Vagina (tissue), 2 donors: ENCODE measurements around the gene ROM1. TPM values are rescaled to one million over a fixed set of nuclear protein-coding genes. Genes with fewer than 3 reads are reported as not detected.
A peak's percentile ranks its signal among the peaks of the same experiment; 100 is the strongest.

ENCODE experiments used
- DNase-seq, 2 donors: peaks; one replicate each; pipeline ENCODE4 v3.0.0-alpha.2; 2017; ENCODE audit errors: extremely low spot score in 2 of 2
- H3K27ac ChIP-seq: fragments of 200-600 bp; sonication (generic); one replicate; pipeline ENCODE4 v1.5.1; 2019
- H3K27me3 ChIP-seq: fragments of 200-600 bp; sonication (generic); one replicate; pipeline ENCODE4 v1.5.1; 2019
- H3K36me3 ChIP-seq, 2 donors: fragments of 200-600 bp; sonication (generic); one replicate each; pipeline ENCODE4 v1.5.1; 2017 to 2019
- H3K4me1 ChIP-seq: fragments of 200-600 bp; sonication (generic); one replicate; pipeline ENCODE4 v1.5.1; 2019
- H3K4me3 ChIP-seq, 2 donors: fragments of 200-600 bp; sonication (generic); 1 replicate in 1 of 2; 2 replicates in 1 of 2; pipeline ENCODE4 v1.5.1; 2016 to 2019
- H3K9me3 ChIP-seq: fragments of 200-600 bp; sonication (generic); one replicate; pipeline ENCODE4 v1.5.1; 2019
- CTCF ChIP-seq, 3 experiments: fragments of 450-650 bp in 2 of 3; fragments of 200-600 bp in 1 of 3; sonication (generic) in 1 of 3; IDR thresholded peaks; one replicate each; pipeline ENCODE4 v1.5.1; 2017 to 2019; ENCODE audit warnings: antibody characterized with exemption in 3 of 3, mild to moderate bottlenecking in 2 of 3, moderate library complexity in 2 of 3
- POLR2A ChIP-seq, 2 donors: fragments of 450-650 bp; IDR thresholded peaks; one replicate each; pipeline ENCODE4 v1.6.1; 2017; ENCODE audit warnings: antibody characterized with exemption in 2 of 2, mild to moderate bottlenecking in 2 of 2, moderate library complexity in 2 of 2
- POLR2AphosphoS5 ChIP-seq, 2 donors: sonication (generic); formaldehyde crosslinking; IDR thresholded peaks; one replicate each; pipeline ENCODE4 v1.9.0; 2017; ENCODE audit warnings: antibody characterized with exemption in 2 of 2, mild to moderate bottlenecking in 2 of 2, low read depth in 1 of 2; ENCODE audit not compliant: insufficient read depth in 1 of 2
- intact Hi-C: fragments of 100-400 bp; cut with DNase I; formaldehyde crosslinking; loops from one replicate; pipeline ENCODE4 v1.15.1; 2023
- total RNA-seq: library from RNA; depleted of rRNA; stranded (reverse); fragments of >200 nt; gene quantifications from one replicate; pipeline ENCODE4 v1.2.3, GENCODE V29; 2016

The ROM1 gene
- total RNA-seq, 1 donor from 2014 or later = 6.1 TPM

GRCh38 chr11:62595124-62595523, 17.9 kb upstream of the ROM1 start:
- Histone ChIP-seq H3K9me3 (no peaks in the 10 kb centered on the region), H3K27me3 (no peaks in the 10 kb centered on the region), H3K27ac (no peak overlapping the region), H3K4me1 (peaks cover 43% of the 10 kb centered on the region), H3K4me3 (no peak overlapping the region), H3K36me3 (peaks cover 0 to 44% of the 10 kb centered on the region in 2 donors)
- DNase-seq = no peak
- intact Hi-C loops = no loop called here
- TF ChIP-seq POLR2AphosphoS5 (IDR thresholded peaks at IDR 0.05; ENCODE audit: insufficient read depth in 1 of 2, low read depth in 1 of 2) (no peak), CTCF (IDR thresholded peaks at IDR 0.05) (no peak), POLR2A (IDR thresholded peaks at IDR 0.05) (no peak)

GRCh38 chr11:62599069-62599696, 13.9 kb upstream of the ROM1 start:
- peak overlapping the region; percentile 97 for H3K27ac ChIP-seq
- H3K27me3 ChIP-seq = no peaks in the 10 kb centered on the region
- H3K4me3 ChIP-seq = peak overlapping the region; percentile 73 to 94
- H3K4me1 ChIP-seq = peaks cover 37% of the 10 kb centered on the region
- peak in 1 of 2 donors; percentile 98 for DNase-seq
- intact Hi-C loops = no loop called here
- TF ChIP-seq POLR2AphosphoS5 (IDR thresholded peaks at IDR 0.05; ENCODE audit: insufficient read depth in 1 of 2, low read depth in 1 of 2) (peak; percentile 83 to 87), CTCF (IDR thresholded peaks at IDR 0.05) (no peak)
- peaks cover 0 to 39% of the 10 kb centered on the region in 2 donors for H3K36me3 ChIP-seq
- no peaks in the 10 kb centered on the region for H3K9me3 ChIP-seq

- TF ChIP-seq POLR2AphosphoS5 (IDR thresholded peaks at IDR 0.05; ENCODE audit: insufficient read depth in 1 of 2, low read depth in 1 of 2) = no peak
- no peak for TF ChIP-seq POLR2A (IDR thresholded peaks at IDR 0.05)
- no peak for TF ChIP-seq CTCF (IDR thresholded peaks at IDR 0.05)
- H3K9me3 ChIP-seq = no peaks in the 10 kb centered on the region
- DNase-seq = no peak
- H3K27me3 ChIP-seq = no peaks in the 10 kb centered on the region
- intact Hi-C loops = no loop called here
- peak overlapping the region; percentile 73 to 94 for H3K4me3 ChIP-seq
- peak overlapping the region; percentile 97 for H3K27ac ChIP-seq
- peaks cover 0 to 32% of the 10 kb centered on the region in 2 donors for H3K36me3 ChIP-seq
- peaks cover 37% of the 10 kb centered on the region for H3K4me1 ChIP-seq
These were observed 13.2 kb upstream of the ROM1 start for GRCh38 chr11:62599901-62600300.

- Histone ChIP-seq H3K4me3 (peak overlapping the region; percentile 73 to 94), H3K4me1 (peaks cover 37% of the 10 kb centered on the region), H3K36me3 (peaks cover 0 to 30% of the 10 kb centered on the region in 2 donors), H3K27ac (peak overlapping the region; percentile 97), H3K9me3 (no peaks in the 10 kb centered on the region), H3K27me3 (no peaks in the 10 kb centered on the region)
- intact Hi-C loops = no loop called here
- no peak for DNase-seq
- TF ChIP-seq POLR2AphosphoS5 (IDR thresholded peaks at IDR 0.05; ENCODE audit: insufficient read depth in 1 of 2, low read depth in 1 of 2) (no peak), CTCF (IDR thresholded peaks at IDR 0.05) (no peak), POLR2A (IDR thresholded peaks at IDR 0.05) (no peak)
These were observed 12.5 kb upstream of the ROM1 start for GRCh38 chr11:62600367-62601121.

- no peak for DNase-seq
- intact Hi-C loops = no loop called here
- peaks cover 37% of the 10 kb centered on the region for H3K4me1 ChIP-seq
These were observed 12.0 kb upstream of the ROM1 start for GRCh38 chr11:62601122-62601371.

More at GRCh38 chr11:62601122-62601371, 12.0 kb upstream of the ROM1 start:
- peaks cover 0 to 29% of the 10 kb centered on the region in 2 donors for H3K36me3 ChIP-seq
- H3K4me3 ChIP-seq = peak overlapping the region; percentile 73 to 94
- H3K9me3 ChIP-seq = no peaks in the 10 kb centered on the region
- no peaks in the 10 kb centered on the region for H3K27me3 ChIP-seq
- H3K27ac ChIP-seq = peak overlapping the region; percentile 97
- no peak for TF ChIP-seq POLR2AphosphoS5 (IDR thresholded peaks at IDR 0.05; ENCODE audit: insufficient read depth in 1 of 2, low read depth in 1 of 2)
- no peak for TF ChIP-seq POLR2A (IDR thresholded peaks at IDR 0.05)
- TF ChIP-seq CTCF (IDR thresholded peaks at IDR 0.05) = no peak
